Lower leg skin (tissue), 3 donors: ENCODE results near the gene C4B.

ENCODE experiments used
- CTCF ChIP-seq, 3 donors: fragments of 450-650 bp; IDR thresholded peaks; one replicate each; pipeline ENCODE4 v1.5.1; 2016; ENCODE audit warnings: antibody characterized with exemption in 3 of 3, mild to moderate bottlenecking in 3 of 3, moderate library complexity in 2 of 3
- POLR2A ChIP-seq, 2 donors: fragments of 450-650 bp; IDR thresholded peaks; one replicate each; pipeline ENCODE4 v1.6.1; 2016 to 2017; ENCODE audit warnings: antibody characterized with exemption in 2 of 2, mild to moderate bottlenecking in 1 of 2, moderate library complexity in 1 of 2

GRCh38 chr6:32046450-32047083, 32.0 kb downstream of the C4B start:
- TF ChIP-seq POLR2A (IDR thresholded peaks at IDR 0.05) (no peak), CTCF (IDR thresholded peaks at IDR 0.05) (no peak)
